Measurements from ENCODE around the gene SORCS2. TPM values are rescaled to one million over a fixed set of nuclear protein-coding genes. Genes with fewer than 3 reads are reported as not detected.
"Not testable (repeated sequence)": the region's sequence is repeated elsewhere in the genome, so short reads cannot be mapped to it uniquely, and the experiment has no call there.

SORCS2 gene
- total RNA-seq, 1 donor from 2014 or later: 13.4 TPM

- Mint-ChIP-seq H3K27me3 (no peaks in the 10 kb centered on the region), H3K36me3 (no peaks in the 10 kb centered on the region), H3K27ac (no peak overlapping the region), H3K4me1 (ENCODE audit: unreplicated experiment) (no peaks in the 10 kb centered on the region), H3K4me3 (no peak overlapping the region), H3K9me3 (no peaks in the 10 kb centered on the region)
- no peak for TF ChIP-seq CTCF (conservative IDR thresholded peaks at IDR 0.05)
- no peak for DNase-seq (ENCODE audit: extremely low spot score, unreplicated experiment)
These were observed 259.5 kb downstream of the SORCS2 start for GRCh38 chr4:7451800-7452199.

GRCh38 chr4:7452802-7453201 is 260.5 kb downstream of the SORCS2 start:
- H3K4me3 Mint-ChIP-seq; H3K27me3 Mint-ChIP-seq; H3K4me1 Mint-ChIP-seq (ENCODE audit: unreplicated experiment); H3K36me3 Mint-ChIP-seq; H3K27ac Mint-ChIP-seq; DNase-seq (ENCODE audit: extremely low spot score, unreplicated experiment); H3K9me3 Mint-ChIP-seq: not testable (repeated sequence)

GRCh38 chr4:7457201-7458065 is 265.1 kb downstream of the SORCS2 start:
- no peaks in the 10 kb centered on the region for H3K27me3 Mint-ChIP-seq
- no peak for TF ChIP-seq CTCF (conservative IDR thresholded peaks at IDR 0.05)
- DNase-seq (ENCODE audit: extremely low spot score, unreplicated experiment): no peak
- no peak overlapping the region for H3K4me3 Mint-ChIP-seq
- H3K9me3 Mint-ChIP-seq: no peaks in the 10 kb centered on the region
- H3K36me3 Mint-ChIP-seq: no peaks in the 10 kb centered on the region
- peaks cover 19% of the 10 kb centered on the region for H3K4me1 Mint-ChIP-seq (ENCODE audit: unreplicated experiment)
- H3K27ac Mint-ChIP-seq: no peak overlapping the region

- Mint-ChIP-seq H3K36me3 (no peaks in the 10 kb centered on the region), H3K27ac (no peak overlapping the region), H3K4me1 (ENCODE audit: unreplicated experiment) (peaks cover 25% of the 10 kb centered on the region), H3K9me3 (no peaks in the 10 kb centered on the region), H3K4me3 (no peak overlapping the region), H3K27me3 (no peaks in the 10 kb centered on the region)
- no peak for DNase-seq (ENCODE audit: extremely low spot score, unreplicated experiment)
- TF ChIP-seq CTCF (conservative IDR thresholded peaks at IDR 0.05): no peak
These were observed 265.7 kb downstream of the SORCS2 start for GRCh38 chr4:7458066-7458425.

GRCh38 chr4:7458477-7458876 is 266.1 kb downstream of the SORCS2 start:
- H3K27me3 Mint-ChIP-seq: no peaks in the 10 kb centered on the region
- TF ChIP-seq CTCF (conservative IDR thresholded peaks at IDR 0.05): no peak
- H3K36me3 Mint-ChIP-seq: no peaks in the 10 kb centered on the region
- H3K27ac Mint-ChIP-seq: no peak overlapping the region
- no peak for DNase-seq (ENCODE audit: extremely low spot score, unreplicated experiment)
- H3K4me1 Mint-ChIP-seq (ENCODE audit: unreplicated experiment): peaks cover 25% of the 10 kb centered on the region
- H3K4me3 Mint-ChIP-seq: no peak overlapping the region
- no peaks in the 10 kb centered on the region for H3K9me3 Mint-ChIP-seq

- TF ChIP-seq CTCF (conservative IDR thresholded peaks at IDR 0.05): no peak
- peaks cover 25% of the 10 kb centered on the region for H3K4me1 Mint-ChIP-seq (ENCODE audit: unreplicated experiment)
- no peaks in the 10 kb centered on the region for H3K36me3 Mint-ChIP-seq
- no peaks in the 10 kb centered on the region for H3K27me3 Mint-ChIP-seq
- no peak for DNase-seq (ENCODE audit: extremely low spot score, unreplicated experiment)
- no peak overlapping the region for H3K4me3 Mint-ChIP-seq
- H3K27ac Mint-ChIP-seq: no peak overlapping the region
- no peaks in the 10 kb centered on the region for H3K9me3 Mint-ChIP-seq
These were observed 267.1 kb downstream of the SORCS2 start for GRCh38 chr4:7459471-7459870.
